Activated CD8-positive, alpha-beta memory T cell treated with anti-CD3 and anti-CD28 coated beads, Interleukin-2, amount 50 U/mL, for 48 hours (primary cell): ENCODE measurements around the gene KRT86.
"Not testable (repeated sequence)": the region's sequence is repeated elsewhere in the genome, so short reads cannot be mapped to it uniquely, and the experiment has no call there.

Experiments
- DNase-seq: peaks from one replicate; pipeline ENCODE4 v3.0.0-alpha.2; 2020

KRT86 gene

GRCh38 chr12:52252728-52253343 lies 21.6 kb upstream of the KRT86 start:
- no peak for DNase-seq

GRCh38 chr12:52253391-52254179 lies 20.9 kb upstream of the KRT86 start:
- no peak for DNase-seq

GRCh38 chr12:52254180-52254964 lies 20.1 kb upstream of the KRT86 start:
- DNase-seq: no peak

- DNase-seq: no peak
Measured at GRCh38 chr12:52254965-52255751, 19.3 kb upstream of the KRT86 start.

- DNase-seq: no peak
Measured at GRCh38 chr12:52255926-52256583, 18.4 kb upstream of the KRT86 start.

GRCh38 chr12:52256584-52256935 lies 17.9 kb upstream of the KRT86 start:
- no peak for DNase-seq

- no peak for DNase-seq
Measured at GRCh38 chr12:52257074-52257551, 17.3 kb upstream of the KRT86 start.

GRCh38 chr12:52257922-52258321 lies 16.5 kb upstream of the KRT86 start:
- not testable (repeated sequence) for DNase-seq

- no peak for DNase-seq
Measured at GRCh38 chr12:52258335-52258901, 16.0 kb upstream of the KRT86 start.

- no peak for DNase-seq
Measured at GRCh38 chr12:52259657-52260243, 14.7 kb upstream of the KRT86 start.

- no peak for DNase-seq
Measured at GRCh38 chr12:52260361-52261207, 13.9 kb upstream of the KRT86 start.

GRCh38 chr12:52261208-52261484 lies 13.3 kb upstream of the KRT86 start:
- no peak for DNase-seq

GRCh38 chr12:52262286-52262685 lies 12.2 kb upstream of the KRT86 start:
- no peak for DNase-seq

GRCh38 chr12:52263761-52264434 lies 10.5 kb upstream of the KRT86 start:
- no peak for DNase-seq

GRCh38 chr12:52264435-52264825 lies 10.0 kb upstream of the KRT86 start:
- DNase-seq: no peak

- DNase-seq: no peak
Measured at GRCh38 chr12:52266514-52266913, 7.9 kb upstream of the KRT86 start.

GRCh38 chr12:52267266-52267665 lies 7.2 kb upstream of the KRT86 start:
- DNase-seq: no peak

GRCh38 chr12:52267699-52268098 lies 6.7 kb upstream of the KRT86 start:
- no peak for DNase-seq

- DNase-seq: no peak
Measured at GRCh38 chr12:52268212-52268611, 6.2 kb upstream of the KRT86 start.

- peak; percentile 26 for DNase-seq
Measured at GRCh38 chr12:52270541-52271070, 3.8 kb upstream of the KRT86 start.
